OCI-LY7 (cell line): ENCODE data around the gene QSER1. TPM values are rescaled to one million over a fixed set of nuclear protein-coding genes. Genes with fewer than 3 reads are reported as not detected.
"Not testable (repeated sequence)": the region's sequence is repeated elsewhere in the genome, so short reads cannot be mapped to it uniquely, and the experiment has no call there.

ENCODE experiments used
- BruUV-seq: library from RNA; stranded (reverse); fragments of 400-500 nt; replicated peaks from 2 replicates; lab custom pipeline; 2021; lab: Mats Ljungman, UMichigan
- CTCF ChIA-PET: fragments of 300-600 bp; sonication (Branson Sonifier 250); formaldehyde crosslinking; loops from one replicate; lab custom pipeline; 2022; ENCODE audit warnings: antibody characterized with exemption; ENCODE audit not compliant: unreplicated experiment; lab: Charles Lee
- POLR2A ChIA-PET: fragments of 300-600 bp; sonication (Branson Sonifier 250); formaldehyde crosslinking; loops from one replicate; lab custom pipeline; 2022; ENCODE audit warnings: antibody characterized with exemption; lab: Charles Lee
- DNase-seq: peaks from one replicate; pipeline ENCODE4 v3.0.0-alpha.2; 2015; ENCODE audit warnings: low spot score
- H2AFZ ChIP-seq: fragments of 200-600 bp; sonication (generic), shearing (Covaris generic); 2 replicates; pipeline ENCODE4 v1.6.1; 2014; ENCODE audit warnings: mild to moderate bottlenecking, antibody characterized with exemption, low read length, moderate library complexity
- H3K27ac ChIP-seq: fragments of 200-600 bp; sonication (generic); 2 replicates; pipeline ENCODE4 v1.5.1; 2014; ENCODE audit warnings: mixed run types, low read depth, mild to moderate bottlenecking, moderate library complexity, low read length, inconsistent platforms; ENCODE audit not compliant: poor library complexity, severe bottlenecking
- H3K36me3 ChIP-seq: fragments of 200-600 bp; sonication (generic); 2 replicates; pipeline ENCODE4 v1.6.1; 2014; ENCODE audit warnings: mild to moderate bottlenecking, antibody characterized with exemption, low read length, moderate library complexity, mixed read lengths; ENCODE audit not compliant: insufficient read depth
- H3K4me1 ChIP-seq: fragments of 200-600 bp; sonication (generic); 2 replicates; pipeline ENCODE4 v1.5.1; 2014; ENCODE audit warnings: mild to moderate bottlenecking, low read length; ENCODE audit not compliant: insufficient read depth, poor library complexity, severe bottlenecking
- H3K4me2 ChIP-seq: fragments of 200-600 bp; sonication (generic); 2 replicates; pipeline ENCODE4 v1.6.1; 2014; ENCODE audit warnings: mild to moderate bottlenecking, low read length
- H3K4me3 ChIP-seq: fragments of 200-600 bp; sonication (generic); 2 replicates; pipeline ENCODE4 v1.5.1; 2014; ENCODE audit warnings: mild to moderate bottlenecking, low read depth, low read length; ENCODE audit not compliant: poor library complexity, severe bottlenecking
- H3K79me2 ChIP-seq: fragments of 200-600 bp; sonication (generic); 2 replicates; pipeline ENCODE4 v1.6.1; 2016; ENCODE audit warnings: low read depth, mild to moderate bottlenecking, low read length, moderate library complexity, mixed read lengths; ENCODE audit not compliant: insufficient read depth
- H3K9me2 ChIP-seq: fragments of 200-600 bp; sonication (generic); 2 replicates; pipeline ENCODE4 v1.6.1; 2016; ENCODE audit warnings: mild to moderate bottlenecking, low read length, mixed read lengths; ENCODE audit not compliant: insufficient read depth
- H3K9me3 ChIP-seq: fragments of 200-600 bp; sonication (generic); 2 replicates; pipeline ENCODE4 v1.6.1; 2014; ENCODE audit warnings: mild to moderate bottlenecking, mixed run types, low read length, mixed read lengths
- H4K20me1 ChIP-seq: fragments of 200-600 bp; sonication (generic); 2 replicates; pipeline ENCODE4 v1.6.1; 2014; ENCODE audit warnings: mild to moderate bottlenecking, antibody characterized with exemption, low read length, moderate library complexity, mixed read lengths; ENCODE audit not compliant: insufficient read depth
- EZH2phosphoT487 ChIP-seq: fragments of 200-600 bp; sonication (generic); IDR thresholded peaks from 2 replicates; pipeline ENCODE4 v1.6.1; 2018; ENCODE audit warnings: low read depth, borderline replicate concordance, mild to moderate bottlenecking, mixed run types, antibody characterized with exemption, low read length, moderate library complexity, mixed read lengths
- intact Hi-C: fragments of 100-400 bp; cut with micrococcal nuclease; formaldehyde crosslinking; loops from one replicate; pipeline ENCODE4 v1.10.0; 2022; ENCODE audit not compliant: unreplicated experiment
- total RNA-seq, 2 experiments: library from RNA; depleted of rRNA in 1 of 2; stranded (reverse); fragments of >200 nt in 1 of 2; shearing (Covaris generic) in 1 of 2; gene quantifications; 2 replicates each; pipeline ENCODE4 v1.2.3, GENCODE V29; 2014 to 2022
- TF ChIP-seq, protein P1 (sequence below): fragments of 200-600 bp; sonication (generic); conservative IDR thresholded peaks from 2 replicates; pipeline ENCODE4 v1.5.1; 2014; ENCODE audit warnings: mild to moderate bottlenecking, antibody characterized with exemption, low read length, moderate library complexity, mixed read lengths

QSER1 gene
- total RNA-seq, 2 experiments from 2014 or later = 30.6 to 46.3 TPM

DNA sequence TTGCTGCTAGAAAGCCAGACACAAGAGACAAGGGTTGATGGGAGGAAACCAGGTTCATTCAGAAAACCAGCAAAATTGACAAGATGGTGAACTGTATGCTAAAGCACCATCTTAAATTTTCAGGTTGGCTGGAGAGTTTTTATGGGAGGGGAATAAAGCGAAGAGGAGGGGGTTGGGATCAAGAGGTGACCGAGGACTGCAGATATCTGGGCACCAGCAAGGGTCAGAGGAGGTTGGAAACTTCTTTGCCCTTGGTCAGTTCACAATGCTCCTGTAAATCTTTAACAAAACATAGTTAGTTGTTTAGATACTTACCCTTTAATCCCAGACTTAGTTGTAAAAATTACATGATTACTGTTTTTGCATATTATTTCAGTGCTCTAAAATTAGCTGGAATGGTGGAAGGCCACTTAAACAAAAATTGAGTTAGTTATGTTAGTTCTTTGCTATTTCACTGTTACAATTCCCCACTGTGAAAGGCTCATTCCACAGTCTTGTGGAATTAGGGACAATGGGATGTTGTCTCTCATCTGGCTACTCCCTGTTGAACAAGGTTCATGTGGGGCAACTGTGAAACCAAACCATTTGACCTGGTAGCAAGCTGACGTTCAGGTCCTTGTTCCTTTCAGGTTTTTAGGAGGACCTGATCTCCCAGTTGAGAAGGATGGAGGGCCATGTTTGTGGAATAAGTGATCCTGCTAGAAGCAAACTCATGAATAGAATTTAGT, 30.6 kb upstream of the QSER1 start:
- POLR2A ChIA-PET = no interaction called here
- BruUV-seq = no TSS peak
- no peak overlapping the region for H3K27ac ChIP-seq
- H3K36me3 ChIP-seq = no peaks in the 10 kb centered on the region
- no peaks in the 10 kb centered on the region for H4K20me1 ChIP-seq
- H3K9me2 ChIP-seq = no peaks in the 10 kb centered on the region
- no peak for DNase-seq
- no peaks in the 10 kb centered on the region for H3K79me2 ChIP-seq
- H3K9me3 ChIP-seq = no peaks in the 10 kb centered on the region
- H2AFZ ChIP-seq = no peak overlapping the region
- intact Hi-C loops = no loop called here
- no peak overlapping the region for H3K4me3 ChIP-seq
- TF ChIP-seq, protein P1, sequence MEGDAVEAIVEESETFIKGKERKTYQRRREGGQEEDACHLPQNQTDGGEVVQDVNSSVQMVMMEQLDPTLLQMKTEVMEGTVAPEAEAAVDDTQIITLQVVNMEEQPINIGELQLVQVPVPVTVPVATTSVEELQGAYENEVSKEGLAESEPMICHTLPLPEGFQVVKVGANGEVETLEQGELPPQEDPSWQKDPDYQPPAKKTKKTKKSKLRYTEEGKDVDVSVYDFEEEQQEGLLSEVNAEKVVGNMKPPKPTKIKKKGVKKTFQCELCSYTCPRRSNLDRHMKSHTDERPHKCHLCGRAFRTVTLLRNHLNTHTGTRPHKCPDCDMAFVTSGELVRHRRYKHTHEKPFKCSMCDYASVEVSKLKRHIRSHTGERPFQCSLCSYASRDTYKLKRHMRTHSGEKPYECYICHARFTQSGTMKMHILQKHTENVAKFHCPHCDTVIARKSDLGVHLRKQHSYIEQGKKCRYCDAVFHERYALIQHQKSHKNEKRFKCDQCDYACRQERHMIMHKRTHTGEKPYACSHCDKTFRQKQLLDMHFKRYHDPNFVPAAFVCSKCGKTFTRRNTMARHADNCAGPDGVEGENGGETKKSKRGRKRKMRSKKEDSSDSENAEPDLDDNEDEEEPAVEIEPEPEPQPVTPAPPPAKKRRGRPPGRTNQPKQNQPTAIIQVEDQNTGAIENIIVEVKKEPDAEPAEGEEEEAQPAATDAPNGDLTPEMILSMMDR = no peak
- H3K4me2 ChIP-seq = no peak overlapping the region
- H3K4me1 ChIP-seq = no peaks in the 10 kb centered on the region
- CTCF ChIA-PET = no interaction called here

DNA sequence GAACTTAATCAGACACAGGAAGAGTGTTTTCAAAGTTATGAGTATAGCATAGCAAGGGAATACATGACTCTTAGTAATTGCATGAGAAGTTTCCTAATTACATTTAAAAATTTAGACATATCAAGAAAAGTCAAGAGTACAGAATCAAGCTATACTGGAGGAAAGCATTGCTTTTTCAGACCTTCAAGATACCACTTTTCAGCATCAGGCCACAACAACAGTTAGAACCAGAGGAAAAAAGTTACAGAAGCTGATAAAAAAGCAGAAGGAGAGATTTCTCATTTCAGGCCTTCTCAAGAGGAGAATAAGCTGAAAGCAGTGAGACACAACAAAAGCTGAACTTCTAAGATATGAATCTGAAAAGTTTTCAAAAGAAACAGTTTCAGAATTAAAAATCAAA, 28.1 kb upstream of the QSER1 start:
- H3K9me3 ChIP-seq = no peaks in the 10 kb centered on the region
- H3K36me3 ChIP-seq = no peaks in the 10 kb centered on the region
- ChIA-PET POLR2A (interaction anchor here (0.5 kb wide), 1 partner anchor 77 kb away, joined by 3 read pairs; no protein-coding TSS in a partner anchor), CTCF (no interaction called here)
- TF ChIP-seq, protein P1 = no peak
- TF ChIP-seq EZH2phosphoT487 = no peak
- H3K4me2 ChIP-seq = no peak overlapping the region
- H3K27ac ChIP-seq = no peak overlapping the region
- no peak for DNase-seq
- no peaks in the 10 kb centered on the region for H3K79me2 ChIP-seq
- no peaks in the 10 kb centered on the region for H3K4me1 ChIP-seq
- no peaks in the 10 kb centered on the region for H4K20me1 ChIP-seq
- H3K9me2 ChIP-seq = no peaks in the 10 kb centered on the region
- BruUV-seq = no TSS peak
- no peak overlapping the region for H2AFZ ChIP-seq
- intact Hi-C loops = no loop called here
- no peak overlapping the region for H3K4me3 ChIP-seq

DNA sequence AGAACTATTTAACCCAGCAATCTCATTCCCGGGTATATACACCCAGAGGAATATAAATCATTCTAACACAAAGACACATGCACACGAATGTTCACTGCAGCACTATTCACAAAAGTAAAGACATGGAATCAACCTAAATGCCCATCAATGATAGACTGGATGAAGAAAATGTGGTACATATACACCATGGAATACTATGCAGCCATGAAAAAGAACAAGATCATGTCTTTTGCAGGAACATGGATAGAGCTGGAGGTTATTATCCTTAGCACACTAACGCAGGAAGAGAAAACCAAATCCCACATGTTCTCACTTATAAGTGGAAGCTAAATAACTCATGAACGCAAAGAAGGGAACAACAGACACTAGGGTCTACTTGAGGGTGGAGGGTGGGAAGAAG, 23.9 kb upstream of the QSER1 start:
- H3K36me3 ChIP-seq, H3K79me2 ChIP-seq, H4K20me1 ChIP-seq, H3K9me3 ChIP-seq, DNase-seq, H2AFZ ChIP-seq, H3K4me2 ChIP-seq, CTCF ChIA-PET, H3K9me2 ChIP-seq, H3K4me3 ChIP-seq, H3K4me1 ChIP-seq, BruUV-seq, H3K27ac ChIP-seq: not testable (repeated sequence)
- POLR2A ChIA-PET = interaction anchor here (0.6 kb wide), 2 partner anchors 242 to 345 kb away, joined by 3 read pairs; no protein-coding TSS in a partner anchor
- intact Hi-C loops = loop anchor here (5.0 kb wide), 1 partner anchor 41 kb away; the partner anchor contains the start of gene PRRG4
